Cardiac muscle cell (in vitro differentiated cells and primary cell): ENCODE data around the gene AGAP1. TPM values are rescaled to one million over a fixed set of nuclear protein-coding genes. Genes with fewer than 3 reads are reported as not detected.

Experiments used
- DNase-seq, 2 donors: peaks; one replicate each; pipeline versions ENCODE4 v3.0.0 to v3.0.0-alpha.2; 2010 to 2017; ENCODE audit warnings: low read depth in 1 of 2, low spot score in 1 of 2
- H3K27ac ChIP-seq: fragments of 200-600 bp; sonication (generic); 2 replicates; pipeline ENCODE4 v1.5.1; 2016
- H3K27me3 ChIP-seq: fragments of 200-600 bp; sonication (generic); 2 replicates; pipeline ENCODE4 v1.6.0; 2016; ENCODE audit warnings: control low read depth
- H3K36me3 ChIP-seq: fragments of 200-600 bp; sonication (generic); 2 replicates; pipeline ENCODE4 v1.5.1; 2016; ENCODE audit warnings: control low read depth
- H3K4me1 ChIP-seq: fragments of 200-600 bp; sonication (generic); 2 replicates; pipeline ENCODE4 v1.8.1; 2017; ENCODE audit warnings: low read depth, mild to moderate bottlenecking, mixed run types
- H3K4me3 ChIP-seq: fragments of 200-600 bp; sonication (generic); 2 replicates; pipeline ENCODE4 v1.5.1; 2016; ENCODE audit warnings: mild to moderate bottlenecking
- H3K9me3 ChIP-seq: fragments of 200-600 bp; sonication (generic); 2 replicates; pipeline ENCODE4 v1.5.1; 2017; ENCODE audit warnings: low read depth, mild to moderate bottlenecking, control low read depth
- polyA plus RNA-seq: library from polyadenylated mRNA; unstranded; fragments of >200 nt; fragmentation: Nextera tagmentation; extraction: Ambion mirVana; gene quantifications from 2 replicates; pipeline ENCODE4 v1.2.1, GENCODE V29; 2016
- total RNA-seq: library from RNA; depleted of rRNA; stranded (reverse); fragments of >200 nt; gene quantifications from 2 replicates; pipeline ENCODE4 v1.2.3, GENCODE V29; 2016
- TF ChIP-seq, protein P1 (sequence below): IDR thresholded peaks from 2 replicates; pipeline ENCODE4 v1.5.1; 2012; ENCODE audit warnings: low read depth, mild to moderate bottlenecking, low read length

AGAP1 gene
- total and polyA plus RNA-seq, 2 experiments from 2014 or later: 8.6 to 38.2 TPM

GRCh38 chr2:235803028-235803427, 309.2 kb downstream of the AGAP1 start:
- peak in 1 of 2 donors; percentile 19 for DNase-seq
- Histone ChIP-seq H3K27me3 (no peaks in the 10 kb centered on the region), H3K4me1 (no peaks in the 10 kb centered on the region), H3K36me3 (peaks cover 8% of the 10 kb centered on the region), H3K4me3 (no peak overlapping the region), H3K27ac (no peak overlapping the region), H3K9me3 (no peaks in the 10 kb centered on the region)
- TF ChIP-seq, protein P1, sequence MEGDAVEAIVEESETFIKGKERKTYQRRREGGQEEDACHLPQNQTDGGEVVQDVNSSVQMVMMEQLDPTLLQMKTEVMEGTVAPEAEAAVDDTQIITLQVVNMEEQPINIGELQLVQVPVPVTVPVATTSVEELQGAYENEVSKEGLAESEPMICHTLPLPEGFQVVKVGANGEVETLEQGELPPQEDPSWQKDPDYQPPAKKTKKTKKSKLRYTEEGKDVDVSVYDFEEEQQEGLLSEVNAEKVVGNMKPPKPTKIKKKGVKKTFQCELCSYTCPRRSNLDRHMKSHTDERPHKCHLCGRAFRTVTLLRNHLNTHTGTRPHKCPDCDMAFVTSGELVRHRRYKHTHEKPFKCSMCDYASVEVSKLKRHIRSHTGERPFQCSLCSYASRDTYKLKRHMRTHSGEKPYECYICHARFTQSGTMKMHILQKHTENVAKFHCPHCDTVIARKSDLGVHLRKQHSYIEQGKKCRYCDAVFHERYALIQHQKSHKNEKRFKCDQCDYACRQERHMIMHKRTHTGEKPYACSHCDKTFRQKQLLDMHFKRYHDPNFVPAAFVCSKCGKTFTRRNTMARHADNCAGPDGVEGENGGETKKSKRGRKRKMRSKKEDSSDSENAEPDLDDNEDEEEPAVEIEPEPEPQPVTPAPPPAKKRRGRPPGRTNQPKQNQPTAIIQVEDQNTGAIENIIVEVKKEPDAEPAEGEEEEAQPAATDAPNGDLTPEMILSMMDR: peak; percentile 27

DNA sequence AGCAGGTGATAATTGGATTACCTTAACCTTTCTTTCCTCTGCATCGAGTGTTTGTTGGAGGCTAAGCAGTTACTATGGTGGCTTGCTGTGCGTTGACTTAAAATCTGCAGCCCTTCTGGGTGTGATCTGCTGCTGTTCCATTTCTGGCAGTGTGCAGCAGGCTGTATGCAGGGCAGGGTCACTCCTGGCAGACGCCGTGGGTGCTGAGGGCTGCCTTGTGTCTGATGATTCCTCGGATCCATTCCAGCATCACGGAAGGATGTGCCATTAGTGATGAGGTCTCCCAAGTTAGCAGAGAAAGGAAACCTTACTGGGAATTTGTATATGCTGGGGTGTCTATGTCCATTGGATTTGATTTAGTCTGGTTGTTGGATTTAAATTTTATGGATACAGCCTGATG, 310.8 kb downstream of the AGAP1 start:
- H3K4me3 ChIP-seq: no peak overlapping the region

DNA sequence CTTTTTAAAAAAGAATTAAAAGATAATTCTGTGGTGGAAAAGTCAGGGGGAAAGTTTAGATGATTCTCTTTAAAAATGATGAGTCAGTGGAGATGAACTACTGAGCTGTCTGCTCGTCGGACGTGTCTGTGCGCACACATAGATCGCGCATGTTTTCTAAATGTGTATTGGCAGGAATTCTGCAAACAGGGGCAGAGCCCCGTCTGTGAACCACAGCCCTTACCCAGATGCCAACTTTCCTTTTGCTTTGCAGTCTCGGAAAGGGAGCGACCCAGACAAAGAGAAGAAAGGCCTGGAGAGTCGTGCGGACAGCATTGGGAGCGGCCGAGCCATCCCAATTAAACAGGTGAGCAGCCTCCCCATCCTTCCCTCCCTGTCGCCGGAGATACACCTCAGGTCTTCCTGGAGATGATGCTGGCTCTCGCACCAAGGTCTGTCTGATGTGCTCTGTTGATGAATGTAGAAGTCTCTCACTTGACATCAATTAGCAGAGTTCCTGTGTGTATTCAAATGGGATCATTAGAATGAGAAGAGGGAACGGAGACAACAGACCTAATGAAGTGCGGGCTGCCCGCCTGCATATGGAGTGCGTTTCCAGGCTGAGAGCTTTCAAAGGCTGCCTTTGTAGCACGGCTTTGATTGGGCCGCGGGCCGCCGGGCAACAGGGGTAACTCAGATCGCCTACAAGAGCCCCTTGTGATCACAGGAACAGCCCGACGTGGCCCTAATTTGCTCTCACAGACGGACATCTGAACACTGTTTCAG, 313.3 kb downstream of the AGAP1 start:
- no peaks in the 10 kb centered on the region for H3K36me3 ChIP-seq
- no peak overlapping the region for H3K4me3 ChIP-seq
- no peaks in the 10 kb centered on the region for H3K9me3 ChIP-seq
- no peaks in the 10 kb centered on the region for H3K4me1 ChIP-seq
- DNase-seq: no peak
- H3K27me3 ChIP-seq: no peaks in the 10 kb centered on the region
- no peak overlapping the region for H3K27ac ChIP-seq
- TF ChIP-seq, protein P1: no peak

More for the DNA sequence above, 310.8 kb downstream of the AGAP1 start:
- Histone ChIP-seq H3K36me3 (no peaks in the 10 kb centered on the region), H3K27me3 (no peaks in the 10 kb centered on the region), H3K4me1 (no peaks in the 10 kb centered on the region), H3K9me3 (no peaks in the 10 kb centered on the region), H3K27ac (no peak overlapping the region)
- TF ChIP-seq, protein P1: no peak
- DNase-seq: no peak

- Histone ChIP-seq H3K27me3 (no peaks in the 10 kb centered on the region), H3K9me3 (no peaks in the 10 kb centered on the region), H3K27ac (no peak overlapping the region), H3K4me3 (no peak overlapping the region), H3K4me1 (no peaks in the 10 kb centered on the region), H3K36me3 (no peaks in the 10 kb centered on the region)
- TF ChIP-seq, protein P1: no peak
- no peak for DNase-seq
Measured at GRCh38 chr2:235808366-235808765, 314.5 kb downstream of the AGAP1 start.

DNA sequence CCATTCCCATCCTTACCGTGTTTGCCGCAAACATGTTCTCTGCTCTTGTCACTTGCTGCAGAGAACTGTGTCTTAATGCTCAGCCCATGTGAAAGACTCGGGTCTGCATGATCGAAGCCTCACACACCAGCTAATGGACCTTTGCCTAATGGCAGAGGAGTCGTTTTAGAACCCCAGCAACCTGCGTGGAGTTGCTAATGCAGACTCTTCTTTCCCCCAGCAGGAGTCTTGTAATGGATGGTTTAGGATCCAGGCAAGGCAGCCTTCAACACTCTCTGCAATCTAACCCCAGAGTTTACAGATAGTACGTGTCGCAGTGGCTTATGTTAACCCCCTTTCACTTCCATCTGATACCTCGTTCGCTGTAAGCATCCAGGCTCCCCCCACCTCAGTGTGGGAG, 316.4 kb downstream of the AGAP1 start:
- TF ChIP-seq, protein P1: no peak
- no peaks in the 10 kb centered on the region for H3K36me3 ChIP-seq
- H3K9me3 ChIP-seq: no peaks in the 10 kb centered on the region
- no peak for DNase-seq
- H3K27ac ChIP-seq: no peak overlapping the region
- no peak overlapping the region for H3K4me3 ChIP-seq
- no peaks in the 10 kb centered on the region for H3K4me1 ChIP-seq
- no peaks in the 10 kb centered on the region for H3K27me3 ChIP-seq
